ENCODE measurements around the gene PIH1D1. TPM values are rescaled to one million over a fixed set of nuclear protein-coding genes. Genes with fewer than 3 reads are reported as not detected.

PIH1D1 gene
- total RNA-seq, 1 experiment from 2014 or later = 337 TPM

Small RNAs within 50 kb of the gene (small RNA-seq; reads per million reads assigned to genes)
- 0.29 reads per million for gene MIR150
- gene SNORD32A = not detected
- not detected for gene SNORD33
- gene SNORD34 = not detected
- gene SNORD35A = not detected
- gene SNORD35B = not detected

Other genes starting within 250 kb of the PIH1D1 start
- gene SLC6A16, start 126.6 kb downstream of the PIH1D1 start, total RNA-seq (2014; rRNA removed; shearing (Covaris generic)) = 0.26 TPM in 1 of 2 replicates, not detected in the other
- not detected in 2 replicates for gene CD37, start 116.4 kb downstream of the PIH1D1 start, total RNA-seq (2014; rRNA removed; shearing (Covaris generic))
- 27.2 and 28.6 TPM in 2 replicates for gene TEAD2, start 89.4 kb downstream of the PIH1D1 start, total RNA-seq (2014; rRNA removed; shearing (Covaris generic))
- gene DKKL1, start 87.9 kb downstream of the PIH1D1 start, total RNA-seq (2014; rRNA removed; shearing (Covaris generic)) = 0.18 and 0.53 TPM in 2 replicates
- gene KASH5, start 63.6 kb downstream of the PIH1D1 start, total RNA-seq (2014; rRNA removed; shearing (Covaris generic)) = not detected in 2 replicates
- gene PTH2, start 28.4 kb downstream of the PIH1D1 start, total RNA-seq (2014; rRNA removed; shearing (Covaris generic)) = not detected in 2 replicates
- gene GFY, start 26.4 kb downstream of the PIH1D1 start, total RNA-seq (2014; rRNA removed; shearing (Covaris generic)) = not detected in 2 replicates
- gene SLC17A7, start 10.3 kb downstream of the PIH1D1 start, total RNA-seq (2014; rRNA removed; shearing (Covaris generic)) = 0.13 and 0.18 TPM in 2 replicates
- 214 and 224 TPM in 2 replicates for gene ALDH16A1, start 1.4 kb upstream of the PIH1D1 start, total RNA-seq (2014; rRNA removed; shearing (Covaris generic))
- gene FLT3LG, start 22.4 kb upstream of the PIH1D1 start, total RNA-seq (2014; rRNA removed; shearing (Covaris generic)) = 1.6 and 2.1 TPM in 2 replicates
- 7,406 and 7,983 TPM in 2 replicates for gene RPL13A, start 35.8 kb upstream of the PIH1D1 start, total RNA-seq (2014; rRNA removed; shearing (Covaris generic))
- gene RPS11, start 44.6 kb upstream of the PIH1D1 start, total RNA-seq (2014; rRNA removed; shearing (Covaris generic)) = 5,724 and 5,984 TPM in 2 replicates
- gene FCGRT, start 60.8 kb upstream of the PIH1D1 start, total RNA-seq (2014; rRNA removed; shearing (Covaris generic)) = 150 and 176 TPM in 2 replicates
- gene RCN3, start 76.2 kb upstream of the PIH1D1 start, total RNA-seq (2014; rRNA removed; shearing (Covaris generic)) = 17.6 and 25.6 TPM in 2 replicates
- 247 and 262 TPM in 2 replicates for gene NOSIP, start 128.7 kb upstream of the PIH1D1 start, total RNA-seq (2014; rRNA removed; shearing (Covaris generic))
- 25.8 and 26.3 TPM in 2 replicates for gene PRRG2, start 129.5 kb upstream of the PIH1D1 start, total RNA-seq (2014; rRNA removed; shearing (Covaris generic))
- gene PRR12, start 139.4 kb upstream of the PIH1D1 start, total RNA-seq (2014; rRNA removed; shearing (Covaris generic)) = 15.0 and 15.3 TPM in 2 replicates
- 33.1 and 45.2 TPM in 2 replicates for gene RRAS, start 188.3 kb upstream of the PIH1D1 start, total RNA-seq (2014; rRNA removed; shearing (Covaris generic))
- gene SCAF1, start 190.4 kb upstream of the PIH1D1 start, total RNA-seq (2014; rRNA removed; shearing (Covaris generic)) = 58.6 and 67.6 TPM in 2 replicates
- gene IRF3, start 214.0 kb upstream of the PIH1D1 start, total RNA-seq (2014; rRNA removed; shearing (Covaris generic)) = 380 and 432 TPM in 2 replicates
- gene BCL2L12, start 214.1 kb upstream of the PIH1D1 start, total RNA-seq (2014; rRNA removed; shearing (Covaris generic)) = 78.2 and 100 TPM in 2 replicates
- gene PRMT1, start 225.5 kb upstream of the PIH1D1 start, total RNA-seq (2014; rRNA removed; shearing (Covaris generic)) = 922 and 995 TPM in 2 replicates
- gene ADM5, start 237.8 kb upstream of the PIH1D1 start, total RNA-seq (2014; rRNA removed; shearing (Covaris generic)) = 9.2 and 10.0 TPM in 2 replicates
- 0.47 and 1.4 TPM in 2 replicates for gene CPT1C, start 239.3 kb upstream of the PIH1D1 start, total RNA-seq (2014; rRNA removed; shearing (Covaris generic))

All from HT-29 (cell line).